22Rv1 (cell line): ENCODE results near the gene CCDC149.

Experiments
- CTCF ChIP-seq: fragments of 450-650 bp; IDR thresholded peaks from 2 replicates; pipeline ENCODE4 v1.5.1; 2017; ENCODE audit warnings: mild to moderate bottlenecking
- ZFX ChIP-seq: fragments of 450-650 bp; IDR thresholded peaks from 2 replicates; pipeline ENCODE4 v1.6.1; 2017; ENCODE audit warnings: antibody characterized with exemption, borderline replicate concordance

GRCh38 chr4:24799196-24799543 is 113.7 kb downstream of the CCDC149 start:
- TF ChIP-seq ZFX (no peak), CTCF (no peak)
